ENCODE measurements around the gene SLC22A6.

SLC22A6 gene

GRCh38 chr11:62974848-62975522, 9.8 kb downstream of the SLC22A6 start:
- TF ChIP-seq CTCF (conservative IDR thresholded peaks at IDR 0.05; ENCODE audit: low read depth, low read length) = peak; percentile 70
- peak; percentile 3 for DNase-seq (ENCODE audit: low read depth)

GRCh38 chr11:62965574-62965973, 19.2 kb downstream of the SLC22A6 start:
- no peak overlapping the region for H3K4me3 ChIP-seq (ENCODE audit: low read length)
- DNase-seq (ENCODE audit: low read depth) = no peak
- no peak for TF ChIP-seq CTCF (conservative IDR thresholded peaks at IDR 0.05; ENCODE audit: low read depth, low read length)

More at GRCh38 chr11:62974848-62975522, 9.8 kb downstream of the SLC22A6 start:
- no peak overlapping the region for H3K4me3 ChIP-seq (ENCODE audit: low read length)

- no peak for TF ChIP-seq CTCF (conservative IDR thresholded peaks at IDR 0.05; ENCODE audit: low read depth, low read length)
- H3K4me3 ChIP-seq (ENCODE audit: low read length) = no peak overlapping the region
- no peak for DNase-seq (ENCODE audit: low read depth)
Measured at GRCh38 chr11:62962391-62962790, 22.4 kb downstream of the SLC22A6 start.

GRCh38 chr11:62961017-62961570, 23.7 kb downstream of the SLC22A6 start:
- no peak for TF ChIP-seq CTCF (conservative IDR thresholded peaks at IDR 0.05; ENCODE audit: low read depth, low read length)
- no peak for DNase-seq (ENCODE audit: low read depth)

GRCh38 chr11:62959422-62959980, 25.3 kb downstream of the SLC22A6 start:
- H3K4me3 ChIP-seq (ENCODE audit: low read length) = no peak overlapping the region
- no peak for TF ChIP-seq CTCF (conservative IDR thresholded peaks at IDR 0.05; ENCODE audit: low read depth, low read length)
- DNase-seq (ENCODE audit: low read depth) = no peak

More at GRCh38 chr11:62961017-62961570, 23.7 kb downstream of the SLC22A6 start:
- H3K4me3 ChIP-seq (ENCODE audit: low read length) = no peak overlapping the region

GRCh38 chr11:62958547-62959421, 26.0 kb downstream of the SLC22A6 start:
- H3K4me3 ChIP-seq (ENCODE audit: low read length) = no peak overlapping the region
- DNase-seq (ENCODE audit: low read depth) = no peak
- TF ChIP-seq CTCF (conservative IDR thresholded peaks at IDR 0.05; ENCODE audit: low read depth, low read length) = no peak

Data from retinal pigment epithelial cell (primary cell).